Stimulated activated CD4-positive, alpha-beta T cell treated with anti-CD3 and anti-CD28 coated beads, TNF-alpha, amount 100 ng/mL, for 1 hour (primary cell): ENCODE results near the gene SSC5D.

Source experiments
- DNase-seq, 3 donors: peaks; one replicate each; pipeline ENCODE4 v3.0.0-alpha.2; 2020; ENCODE audit warnings: low read depth in 3 of 3, low spot score in 1 of 3

Gene SSC5D

DNA sequence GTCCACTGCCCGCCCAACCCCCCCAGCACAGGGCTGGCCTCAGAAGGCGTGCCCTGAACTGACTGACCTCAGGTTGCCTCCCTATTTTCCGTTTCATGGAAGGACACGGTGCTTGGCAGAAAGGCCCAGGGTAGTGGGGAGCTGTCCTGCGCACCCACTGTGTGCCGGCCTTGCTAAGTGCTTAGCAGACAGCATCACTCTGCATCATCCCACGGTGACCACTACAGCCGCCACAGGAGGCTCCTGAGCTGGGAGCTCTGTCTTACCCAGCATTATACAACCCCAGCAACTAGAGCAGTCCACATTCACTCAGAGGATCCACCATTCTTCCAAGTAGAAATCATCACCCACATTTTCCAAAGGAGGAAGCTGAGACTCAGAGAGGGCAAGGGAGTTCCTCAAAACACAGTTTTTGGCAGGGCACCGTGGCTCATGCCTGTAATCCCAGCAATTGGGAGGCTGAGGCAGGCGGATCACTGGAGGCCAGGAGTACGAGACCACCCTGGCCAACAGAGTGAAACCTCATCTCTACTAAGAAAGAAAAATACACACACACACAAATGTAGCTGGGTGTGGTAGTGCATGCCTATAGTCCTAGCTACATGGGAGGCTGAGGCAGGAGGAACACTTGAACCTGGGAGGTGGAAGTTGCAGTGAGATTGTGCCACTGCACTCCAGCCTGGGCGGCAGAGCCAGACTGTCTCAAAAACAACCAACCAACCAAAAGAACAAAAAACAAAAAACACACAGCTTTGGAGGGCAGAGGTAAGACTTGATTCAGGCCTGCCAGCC is 47.1 kb downstream of the SSC5D start:
- DNase-seq = no peak

- DNase-seq = no peak
These were observed 47.7 kb downstream of the SSC5D start for GRCh38 chr19:55535965-55536350.

GRCh38 chr19:55536366-55536765 is 48.1 kb downstream of the SSC5D start:
- no peak for DNase-seq

DNA sequence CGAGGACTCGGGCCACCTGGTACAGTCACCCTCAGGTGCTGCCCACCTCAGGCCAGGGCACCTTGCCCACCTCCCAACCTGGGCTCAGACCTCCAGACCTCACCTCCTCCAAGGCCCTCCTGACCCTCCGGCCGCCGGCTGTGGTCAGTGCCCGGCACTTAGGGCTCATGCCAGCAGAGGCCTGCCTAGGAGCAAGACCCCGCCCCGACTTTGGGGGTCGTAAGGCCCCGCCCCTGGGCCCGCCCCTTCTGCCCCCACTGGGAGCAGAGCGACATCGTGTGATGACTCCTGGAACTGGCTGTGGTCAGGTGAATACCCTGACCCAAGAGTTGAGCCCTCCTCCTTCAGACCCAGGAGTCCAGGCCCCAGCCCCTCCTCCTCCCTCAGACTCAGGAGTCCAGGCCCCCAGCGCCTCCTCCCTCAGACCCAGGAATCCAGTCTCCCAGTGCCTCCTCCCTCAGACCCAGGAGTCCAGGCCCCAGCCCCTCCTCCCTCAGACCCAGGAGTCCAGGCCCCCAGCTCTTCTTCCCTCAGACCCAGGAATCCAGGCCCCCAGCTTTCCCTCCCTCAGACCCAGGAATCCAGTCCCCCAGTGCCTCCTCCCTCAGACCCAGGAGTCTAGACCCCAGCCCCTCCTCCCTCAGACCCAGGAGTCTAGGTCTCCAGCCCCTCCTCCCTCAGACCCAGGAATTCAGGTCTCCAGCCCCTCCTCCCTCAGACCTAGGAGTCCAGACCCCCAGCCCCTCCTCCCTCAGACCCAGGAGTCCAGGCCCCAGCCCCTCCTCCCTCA is 48.9 kb downstream of the SSC5D start, which contains the start of gene SBK2:
Gene SBK2 (minus strand): TSS at position 183 of the 790 bp plus-strand sequence. CDS start 839 bp downstream, outside the sequence.
- DNase-seq = no peak

GRCh38 chr19:55537741-55538111 is 49.5 kb downstream of the SSC5D start:
- no peak for DNase-seq

GRCh38 chr19:55538132-55538531 is 49.9 kb downstream of the SSC5D start:
- DNase-seq = no peak

- DNase-seq = no peak
These were observed 51.1 kb downstream of the SSC5D start for GRCh38 chr19:55539090-55539984.

DNA sequence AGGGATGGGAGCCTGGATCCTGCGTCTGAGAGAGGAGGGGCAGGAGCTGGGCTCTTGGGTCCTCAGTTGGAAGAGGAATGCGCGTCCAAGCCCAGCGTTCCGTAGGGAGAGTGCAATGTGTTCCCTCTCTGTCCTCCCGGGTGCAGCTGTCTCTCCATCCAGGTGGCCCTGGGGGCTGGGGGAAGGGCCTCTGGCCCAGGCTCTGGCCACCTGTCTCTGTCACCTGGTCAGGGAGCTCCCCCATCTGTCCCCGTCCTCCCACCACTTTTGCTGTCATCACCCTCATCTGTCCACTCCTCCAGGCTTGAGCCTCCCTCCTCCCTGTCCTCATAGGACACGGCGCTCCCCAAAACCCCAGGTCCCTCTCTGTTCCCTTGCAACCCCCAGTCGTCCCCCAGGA is 52.4 kb downstream of the SSC5D start:
- no peak for DNase-seq

DNA sequence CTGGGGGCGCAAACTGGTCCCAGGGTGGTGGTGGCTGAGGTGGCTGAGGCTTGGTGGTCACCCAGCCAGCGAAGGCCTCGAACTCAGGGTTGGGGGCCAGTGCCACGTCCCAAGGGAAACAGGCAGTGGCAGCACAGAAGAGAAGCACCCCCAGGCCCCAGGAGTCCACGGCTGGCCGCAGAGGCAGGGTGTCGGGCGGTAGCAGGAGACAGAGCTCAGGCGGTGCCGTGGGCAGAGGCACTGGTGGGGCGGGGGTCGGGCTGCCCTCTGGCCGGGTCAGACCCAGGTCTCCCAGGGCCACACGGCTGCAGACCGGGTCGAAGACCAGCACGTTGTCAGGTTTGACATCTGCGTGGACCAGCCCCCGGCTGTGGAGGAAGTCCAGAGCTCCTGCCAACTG is 52.9 kb downstream of the SSC5D start:
- DNase-seq = no peak

DNA sequence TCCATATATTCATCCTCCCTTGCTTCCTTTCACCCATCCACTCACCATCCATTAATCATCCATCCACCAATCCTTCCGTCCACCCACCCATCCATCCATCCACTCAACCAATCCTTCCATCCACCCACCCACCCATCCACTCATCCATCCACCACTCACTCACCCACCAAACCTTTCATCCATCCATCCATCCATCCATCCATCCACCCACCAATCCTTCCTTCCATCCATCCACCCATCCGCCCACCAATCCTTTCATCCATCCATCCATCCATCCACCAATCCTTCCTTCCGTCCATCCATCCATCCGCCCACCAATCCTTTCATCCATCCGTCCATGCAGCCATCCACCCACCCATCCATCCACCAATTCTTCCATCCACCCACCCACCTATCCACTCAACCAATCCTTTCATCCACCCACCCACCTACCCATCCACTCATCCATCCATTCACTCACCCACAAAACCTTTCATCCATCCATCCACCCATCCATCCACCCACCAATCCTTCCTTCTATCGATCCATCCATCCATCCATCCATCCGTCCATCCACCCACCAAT is 54.1 kb downstream of the SSC5D start:
- no peak for DNase-seq

DNA sequence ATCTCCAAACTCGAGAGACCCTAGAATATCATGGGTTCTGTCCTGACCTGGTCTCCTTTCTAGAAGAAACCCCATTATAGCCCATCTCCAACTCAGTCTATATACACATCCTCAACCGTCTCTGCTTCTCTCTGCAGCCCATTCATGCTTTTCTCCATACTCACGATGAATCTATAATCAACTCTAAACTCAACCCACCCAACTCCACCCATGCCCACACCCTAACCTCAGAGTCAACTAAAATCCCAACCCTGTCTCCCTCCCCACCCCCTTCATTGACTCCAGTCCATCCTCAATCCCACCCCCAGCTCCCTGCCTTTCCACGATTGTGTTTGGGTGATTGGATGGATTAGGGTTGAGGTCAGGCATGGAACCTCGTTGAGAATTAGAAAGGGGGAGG is 55.3 kb downstream of the SSC5D start:
- no peak for DNase-seq

DNA sequence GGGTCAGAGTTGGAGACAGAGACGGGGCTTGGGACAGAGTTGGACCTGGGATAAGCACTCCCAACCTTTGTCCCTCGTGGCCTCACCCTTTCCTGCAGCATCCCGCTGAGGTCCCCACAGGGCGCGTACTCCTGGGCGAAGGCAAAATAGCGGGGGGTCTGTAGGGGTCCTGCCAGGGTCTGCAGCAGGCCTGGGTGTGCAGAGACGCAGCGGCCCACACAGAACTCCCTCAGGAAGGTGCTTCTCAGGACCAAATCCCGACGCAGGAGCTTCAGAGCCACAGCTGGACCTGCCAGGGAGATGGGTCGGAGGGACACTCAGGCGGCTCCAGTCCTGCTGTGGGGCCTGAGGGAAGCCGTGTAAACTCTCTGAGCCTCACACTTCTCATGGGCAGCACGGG is 55.8 kb downstream of the SSC5D start:
- DNase-seq = no peak

DNA sequence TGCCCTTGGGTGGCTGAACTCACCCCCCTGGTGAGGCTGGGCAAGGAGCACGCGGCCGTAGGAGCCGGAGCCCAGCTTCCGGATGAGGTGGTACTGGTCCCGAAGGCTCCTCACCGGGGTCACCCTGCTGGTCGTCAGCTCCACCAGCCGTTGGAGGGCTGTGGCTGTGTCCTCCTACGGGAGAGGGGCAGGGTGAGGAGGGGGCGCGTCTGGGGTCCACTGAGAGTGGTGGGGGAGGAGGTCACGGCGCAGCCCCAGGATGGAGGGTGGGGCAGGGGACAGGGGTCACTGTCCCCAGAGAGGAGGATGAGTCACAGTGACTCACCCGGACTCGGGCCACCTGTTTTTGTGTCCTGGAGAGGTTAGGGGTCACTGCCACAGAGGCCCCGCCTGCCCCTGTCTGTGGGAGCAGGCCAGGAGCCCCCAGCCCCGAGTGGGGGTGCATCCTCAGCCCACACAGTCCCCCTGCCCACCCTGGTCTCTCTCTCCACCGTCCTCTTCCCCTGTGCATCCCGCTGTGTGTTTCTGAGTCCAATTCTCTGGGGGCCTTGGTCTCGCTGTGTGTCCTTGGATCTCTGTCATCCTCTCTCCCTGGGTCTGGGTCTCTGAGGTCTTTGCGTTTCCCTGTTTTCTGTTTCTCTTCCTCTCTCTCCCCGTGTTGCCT is 56.7 kb downstream of the SSC5D start:
- DNase-seq = no peak

- DNase-seq = no peak
These were observed 57.2 kb downstream of the SSC5D start, which contains the start of gene SBK3 for GRCh38 chr19:55545443-55545842. TSS of gene SBK3 (minus strand) at chr19:55545543. CDS start at chr19:55545543, 0 bp downstream.

GRCh38 chr19:55546011-55546410 is 57.8 kb downstream of the SSC5D start:
- no peak for DNase-seq

GRCh38 chr19:55546822-55547614 is 58.8 kb downstream of the SSC5D start:
- DNase-seq = no peak

DNA sequence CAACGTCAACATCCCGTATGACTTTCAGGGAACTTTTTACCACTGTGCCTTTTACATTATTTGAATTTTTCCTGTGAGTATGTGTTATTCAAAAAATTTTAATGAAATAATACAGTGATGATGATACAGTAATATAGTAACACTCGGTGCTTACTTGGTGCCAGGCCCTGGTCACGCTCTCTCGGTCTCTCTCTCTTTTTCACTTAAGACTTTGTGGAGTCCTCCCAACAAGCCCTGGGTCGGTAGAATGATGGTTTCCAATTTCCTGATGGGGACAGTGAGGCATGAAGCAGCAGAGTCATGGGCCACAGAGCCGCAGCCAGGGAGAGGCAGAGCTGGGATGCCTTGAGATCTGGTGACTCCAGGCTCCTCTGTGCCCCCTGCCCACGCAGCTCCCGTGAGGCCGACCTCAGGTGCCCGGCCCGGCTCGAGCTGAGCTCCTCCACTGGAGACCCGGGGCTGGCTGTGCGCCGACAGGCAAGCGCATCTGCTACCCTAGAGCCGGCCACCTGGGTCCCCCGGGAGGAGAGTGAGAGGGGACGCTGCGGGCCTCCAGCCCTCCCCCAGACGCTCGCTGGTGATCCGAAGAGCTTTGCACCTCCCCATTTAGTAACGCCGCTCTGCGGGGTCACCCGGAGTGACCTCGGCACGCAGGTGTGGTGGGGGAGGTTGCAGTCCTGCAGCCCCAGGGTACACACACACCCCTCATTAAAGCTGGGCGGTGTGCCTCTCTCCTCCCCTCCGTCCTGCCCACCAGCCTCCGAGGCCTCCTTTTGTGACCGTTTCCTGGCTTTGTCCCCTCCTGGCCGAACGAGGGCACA is 61.5 kb downstream of the SSC5D start:
- DNase-seq = no peak

DNA sequence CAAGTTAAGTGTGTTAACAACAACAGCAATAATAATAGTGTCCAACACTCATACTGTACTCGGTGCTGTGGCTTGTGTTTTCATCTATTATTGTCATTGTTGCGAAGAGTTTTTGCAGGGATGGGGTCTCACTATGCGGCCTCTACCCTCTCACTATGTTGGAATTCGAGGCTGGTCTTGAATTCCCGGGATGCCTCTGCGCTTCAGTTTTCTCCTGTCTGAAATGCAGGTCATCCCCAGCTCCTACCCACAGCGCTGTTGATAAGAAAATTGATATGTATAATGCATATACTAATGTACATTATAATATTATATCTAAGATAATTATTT is 62.0 kb downstream of the SSC5D start:
- no peak for DNase-seq

DNA sequence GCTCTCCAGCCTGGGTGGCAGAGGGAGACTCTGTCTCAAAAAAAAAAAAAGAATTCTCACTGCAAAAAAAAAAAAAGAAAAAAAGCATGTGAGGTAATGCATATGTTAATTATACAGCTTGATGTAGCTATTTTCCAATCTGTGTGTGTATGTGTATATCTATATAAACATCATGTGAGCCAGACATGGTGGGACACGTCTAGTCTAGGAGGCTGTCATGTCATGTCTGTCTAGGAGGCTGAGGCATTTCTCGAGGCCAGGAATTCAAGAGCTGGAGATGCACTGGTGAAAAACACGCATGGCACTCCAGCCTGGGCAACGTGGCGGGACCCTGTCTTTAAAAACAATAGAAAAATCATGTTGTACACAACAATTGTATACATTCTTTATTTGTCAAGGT is 64.0 kb downstream of the SSC5D start:
- no peak for DNase-seq
